ENCODE results near the gene PARD3B.
A peak's percentile ranks its signal among the peaks of the same experiment; 100 is the strongest.

Gene PARD3B

DNA sequence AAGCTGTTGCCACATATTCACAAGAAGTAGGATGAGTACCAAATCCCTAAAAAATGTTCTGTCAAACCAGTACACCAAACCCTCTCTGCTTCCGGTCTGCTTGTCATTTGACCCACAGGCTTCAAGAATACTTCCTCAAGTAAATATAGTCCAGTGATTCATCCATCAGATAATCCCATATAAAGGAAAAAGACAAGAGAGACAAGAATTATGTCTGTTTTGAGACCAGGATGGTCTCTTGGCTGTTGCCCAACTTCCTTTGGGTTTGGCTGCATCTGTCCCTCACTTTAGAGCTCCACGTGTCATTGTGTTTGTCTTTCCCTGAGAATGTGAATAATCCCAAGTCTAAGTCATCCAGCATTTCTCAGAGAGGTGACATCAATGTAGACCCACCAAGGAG, 1045.5 kb downstream of the PARD3B start:
- no peak for DNase-seq

DNA sequence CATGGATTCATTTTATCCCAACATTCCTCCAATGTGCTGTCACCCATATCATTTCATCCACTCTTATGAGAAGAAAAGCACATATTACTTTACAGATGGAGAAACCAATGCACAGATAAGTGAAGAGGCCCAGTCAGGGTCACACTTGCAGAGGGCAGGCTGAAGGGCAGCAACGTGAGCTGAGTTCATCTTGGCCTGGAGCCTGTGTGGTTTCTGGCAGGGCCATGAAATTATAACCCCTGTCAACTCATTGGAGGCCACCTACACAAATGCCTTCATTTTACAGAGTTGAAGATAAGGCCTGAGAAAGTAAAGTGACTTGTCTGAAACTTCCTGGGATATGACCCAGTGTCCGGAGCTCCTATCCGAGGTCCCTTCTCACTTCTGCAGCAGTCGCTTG, 1048.6 kb downstream of the PARD3B start:
- DNase-seq, result no peak

DNA sequence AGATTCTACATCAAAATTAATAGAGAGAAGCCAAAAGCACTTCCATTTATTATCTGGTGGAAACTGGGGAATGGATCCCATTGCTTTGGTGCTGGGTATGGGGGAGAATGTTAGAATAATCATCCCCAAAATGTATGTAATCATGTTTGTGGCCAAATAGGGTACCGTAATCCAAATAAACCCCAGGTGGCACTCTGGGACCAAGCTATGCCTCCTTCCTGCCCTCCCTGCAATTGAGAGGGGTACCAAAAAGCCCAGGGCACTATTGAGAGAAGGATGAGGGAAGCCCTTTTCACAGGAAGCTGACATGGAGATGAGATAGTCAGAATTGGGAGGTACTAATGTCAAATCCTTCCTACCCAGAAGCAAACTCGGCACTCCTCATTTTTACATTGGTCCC, 1051.3 kb downstream of the PARD3B start:
- DNase-seq, result no peak

DNA sequence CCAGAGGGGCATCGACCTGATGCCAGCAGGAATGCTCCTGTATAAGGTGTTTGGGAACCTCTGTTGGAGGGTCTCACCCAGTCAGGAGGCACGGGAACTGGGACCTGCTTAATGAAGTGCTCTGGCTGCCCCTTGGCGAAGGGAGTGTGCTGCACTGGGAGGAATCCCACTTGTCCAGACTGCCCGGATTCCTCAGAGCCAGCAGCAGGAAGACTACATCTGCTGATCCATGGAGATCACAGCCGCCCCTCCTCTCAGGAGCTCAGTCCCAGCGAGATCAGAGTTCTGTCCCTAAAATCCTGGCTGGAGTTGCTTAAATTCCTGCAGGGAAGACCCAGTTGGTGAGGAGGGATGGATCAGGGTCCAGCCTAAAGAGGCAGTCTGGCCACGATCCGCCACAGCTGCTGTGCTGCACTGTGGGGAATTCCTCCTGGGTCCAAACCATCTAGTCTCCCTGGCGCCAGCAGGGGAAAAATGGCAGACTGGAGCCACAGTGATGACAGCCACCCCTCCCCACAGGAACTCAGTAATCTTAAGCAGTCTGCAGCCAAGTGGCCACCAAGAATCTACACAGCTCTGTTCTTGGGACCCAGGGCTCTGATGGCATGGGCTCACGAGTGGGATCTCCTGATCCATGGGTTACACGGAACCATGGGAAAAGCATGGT, 1060.5 kb downstream of the PARD3B start:
- DNase-seq, result no peak

DNA sequence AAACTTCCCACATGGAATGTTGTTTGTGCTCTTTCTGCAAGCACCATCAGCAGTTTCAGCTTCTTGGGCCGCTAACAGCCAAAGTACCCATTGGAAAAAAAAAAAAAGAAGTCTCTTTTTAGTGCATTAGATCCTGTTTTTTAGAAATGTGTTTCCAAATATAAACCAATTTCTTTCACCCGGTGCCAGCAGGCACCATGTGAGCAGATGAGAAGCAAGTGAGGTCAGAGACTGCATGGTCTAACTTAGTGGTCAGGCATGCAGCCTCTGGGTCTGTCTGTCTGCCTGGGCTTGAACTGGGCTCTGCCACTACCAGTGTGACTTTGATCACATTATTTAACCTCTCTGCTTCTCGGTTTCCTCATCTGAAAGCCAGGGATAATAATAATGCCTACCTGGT, 1061.9 kb downstream of the PARD3B start:
- no peak for DNase-seq

DNA sequence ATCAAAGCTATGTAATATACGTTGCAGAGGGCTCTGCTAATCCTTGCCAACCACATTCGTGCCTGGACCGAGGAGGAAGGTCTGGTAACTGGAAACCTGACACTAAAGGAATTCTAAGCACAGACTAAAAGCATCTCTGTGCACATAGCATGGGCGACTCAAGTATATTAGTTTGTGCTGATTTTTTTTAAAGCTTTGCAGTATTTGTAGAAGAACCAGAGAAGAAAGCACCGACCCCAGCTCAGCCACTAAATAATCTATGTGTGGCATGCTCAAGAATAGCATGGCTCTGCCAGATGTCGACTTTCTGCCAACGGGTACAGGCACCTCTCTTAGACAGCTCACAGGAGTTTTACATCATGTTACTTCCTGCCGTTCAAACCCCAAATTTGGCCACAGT, 1063.8 kb downstream of the PARD3B start:
- DNase-seq, result no peak

DNA sequence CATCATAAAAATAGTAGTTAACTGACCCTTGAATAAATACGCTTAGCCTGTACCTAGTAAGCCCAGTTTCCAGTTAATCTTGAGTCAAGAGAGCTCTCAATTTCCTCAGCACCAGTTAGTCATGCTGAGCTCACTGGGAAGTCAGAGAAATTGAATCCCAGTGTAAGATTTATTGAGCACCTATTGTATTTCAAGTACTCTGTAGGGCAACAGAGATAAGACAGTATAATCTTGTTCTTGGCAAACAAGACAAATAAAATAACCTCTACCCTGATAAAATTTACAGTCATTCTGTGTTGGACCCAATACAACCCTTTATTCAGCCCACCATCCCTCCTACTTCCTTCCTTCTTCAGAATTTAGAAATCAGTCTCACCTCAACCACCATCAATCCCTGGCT, 1065.2 kb downstream of the PARD3B start:
- no peak for DNase-seq

DNA sequence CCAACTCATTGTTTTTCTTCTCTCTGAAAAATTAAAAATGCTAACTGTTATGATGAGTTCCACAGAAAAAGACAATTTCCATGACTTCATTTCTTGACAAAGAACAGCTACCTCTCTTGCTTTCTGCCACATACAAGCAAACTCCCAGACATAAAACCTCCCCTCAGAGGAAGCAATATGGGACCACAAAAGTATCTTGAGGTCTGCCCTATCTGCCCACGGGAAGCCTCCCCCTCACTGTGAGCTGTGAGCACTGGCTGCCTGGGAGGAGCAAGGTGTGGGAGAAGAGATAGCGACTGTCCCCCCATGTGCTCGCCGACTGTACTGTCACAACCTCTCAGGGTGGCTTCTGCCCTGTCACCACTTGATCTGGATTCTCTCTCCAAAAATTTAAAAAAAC, 1067.4 kb downstream of the PARD3B start:
- DNase-seq, result peak; percentile 7

DNA sequence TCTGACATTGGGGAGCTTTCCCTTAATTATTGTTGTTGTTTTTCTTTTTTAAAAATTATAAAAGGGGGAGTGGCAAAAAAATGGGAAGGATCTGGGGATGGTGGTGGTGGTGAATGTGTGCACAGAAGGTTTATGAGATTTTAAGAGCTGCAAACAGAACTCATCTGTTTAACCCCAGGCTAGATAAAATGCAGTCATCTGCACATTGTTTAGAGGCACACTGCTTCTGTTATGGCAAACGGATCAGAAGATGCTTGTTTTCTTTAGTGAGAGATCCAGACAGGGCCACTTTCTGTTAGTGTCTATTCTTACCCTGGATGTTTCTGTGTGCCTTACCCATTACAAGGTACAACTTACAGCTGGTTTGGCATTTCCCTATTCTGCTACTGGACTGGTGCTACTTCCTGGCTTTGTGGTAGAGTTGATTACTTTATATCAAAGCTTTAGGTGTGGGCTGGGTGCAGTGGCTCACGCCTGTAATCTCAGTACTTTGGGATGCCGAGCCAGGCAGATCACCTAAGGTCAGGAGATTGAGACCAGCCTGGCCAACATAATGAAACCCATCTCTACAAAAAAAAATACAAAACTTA, 1068.8 kb downstream of the PARD3B start:
- no peak for DNase-seq

DNA sequence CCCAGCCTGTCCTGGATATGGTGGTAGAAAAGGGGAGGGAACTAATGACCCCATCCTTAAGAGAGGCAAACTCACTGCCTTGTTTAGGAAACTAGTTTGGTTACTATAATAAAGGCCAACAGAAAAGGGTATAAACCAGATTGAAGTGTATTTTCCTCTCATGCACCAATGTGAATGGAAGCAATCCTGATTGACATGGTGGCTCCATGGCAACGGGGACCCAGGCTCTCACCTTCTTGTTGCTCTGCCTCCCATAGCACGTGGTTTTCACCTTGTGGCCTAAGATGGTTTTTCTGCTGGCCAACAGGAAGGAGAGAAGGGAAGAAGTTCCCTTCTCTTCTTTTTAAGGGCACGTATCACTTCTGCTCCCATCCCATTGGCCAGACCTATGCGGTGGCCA, 1069.7 kb downstream of the PARD3B start:
- DNase-seq, result no peak

DNA sequence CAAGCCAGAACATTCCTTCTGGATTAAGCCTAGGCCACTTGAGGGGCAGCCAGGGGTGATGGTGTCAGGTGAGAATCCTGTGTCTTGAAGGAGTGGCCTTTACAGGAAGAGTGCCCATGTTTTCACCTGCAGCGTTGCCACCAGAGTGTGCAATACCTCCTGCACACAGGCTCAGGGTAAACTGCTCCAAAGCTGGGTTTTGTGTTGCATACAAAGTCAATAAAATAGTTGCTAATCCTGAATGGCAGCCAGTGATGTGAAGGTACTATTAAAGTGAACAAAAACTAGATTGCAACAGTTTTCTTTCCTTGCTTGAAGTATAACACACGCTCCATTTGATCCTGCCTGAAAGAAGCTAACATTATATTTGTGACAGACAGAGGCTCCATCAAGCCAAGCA, 1072.6 kb downstream of the PARD3B start:
- no peak for DNase-seq

DNA sequence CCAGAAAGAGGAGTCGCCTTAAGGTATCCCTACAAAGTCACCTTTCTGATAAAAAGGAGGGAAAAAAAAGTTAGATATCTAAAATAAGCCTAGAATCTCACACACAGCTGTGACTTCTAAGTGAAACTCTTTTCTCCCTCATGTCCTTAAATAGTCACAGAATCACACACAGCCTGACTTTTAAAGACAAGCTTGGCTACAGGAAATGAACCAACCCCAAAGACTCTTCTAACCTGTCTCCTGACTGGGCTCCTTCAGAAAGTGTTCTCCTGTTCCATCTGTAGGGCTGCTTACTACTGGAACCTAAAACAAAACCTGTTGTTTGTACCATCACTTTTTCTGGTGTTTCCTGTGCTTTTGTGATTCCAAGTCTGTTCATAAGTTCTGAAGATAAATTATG, 1074.3 kb downstream of the PARD3B start:
- DNase-seq, result no peak

DNA sequence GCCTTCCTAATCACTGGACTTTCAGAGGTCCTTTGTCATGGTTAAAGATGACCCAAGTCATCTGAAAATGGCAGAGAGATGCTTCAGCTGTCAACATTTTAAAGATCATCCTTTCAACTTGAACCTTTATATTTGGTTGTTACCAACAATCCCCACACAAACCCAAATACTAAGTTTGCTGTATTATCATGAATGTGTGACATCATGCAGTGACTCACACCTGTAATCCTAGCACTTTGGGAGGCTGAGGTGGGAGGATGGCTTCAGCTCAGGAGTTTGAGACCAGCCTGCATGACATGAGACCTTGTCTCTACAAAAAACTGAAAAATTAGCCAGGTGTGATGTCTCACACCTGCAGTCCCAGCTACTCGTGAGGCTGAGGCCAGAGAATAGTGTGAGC, 1081.8 kb downstream of the PARD3B start:
- DNase-seq, result no peak

DNA sequence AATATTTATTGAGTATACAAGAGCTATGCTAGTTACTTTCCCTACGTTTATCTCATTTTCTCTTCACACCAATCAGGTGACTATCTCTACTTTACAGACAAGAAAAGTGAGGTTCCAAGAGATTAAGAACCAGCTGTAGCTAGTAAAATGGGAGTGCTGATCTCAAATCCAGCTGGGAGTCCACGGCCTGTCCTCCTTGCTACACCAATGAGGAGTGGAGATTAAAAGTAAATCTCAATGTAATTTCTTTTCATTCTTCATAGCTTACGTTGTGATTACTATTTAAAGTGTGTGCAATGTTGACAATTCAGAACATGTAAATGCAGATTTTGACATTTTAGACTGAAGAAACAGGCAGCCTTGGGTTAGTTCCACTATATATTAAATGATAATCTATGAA, 1083.1 kb downstream of the PARD3B start:
- no peak for DNase-seq

DNA sequence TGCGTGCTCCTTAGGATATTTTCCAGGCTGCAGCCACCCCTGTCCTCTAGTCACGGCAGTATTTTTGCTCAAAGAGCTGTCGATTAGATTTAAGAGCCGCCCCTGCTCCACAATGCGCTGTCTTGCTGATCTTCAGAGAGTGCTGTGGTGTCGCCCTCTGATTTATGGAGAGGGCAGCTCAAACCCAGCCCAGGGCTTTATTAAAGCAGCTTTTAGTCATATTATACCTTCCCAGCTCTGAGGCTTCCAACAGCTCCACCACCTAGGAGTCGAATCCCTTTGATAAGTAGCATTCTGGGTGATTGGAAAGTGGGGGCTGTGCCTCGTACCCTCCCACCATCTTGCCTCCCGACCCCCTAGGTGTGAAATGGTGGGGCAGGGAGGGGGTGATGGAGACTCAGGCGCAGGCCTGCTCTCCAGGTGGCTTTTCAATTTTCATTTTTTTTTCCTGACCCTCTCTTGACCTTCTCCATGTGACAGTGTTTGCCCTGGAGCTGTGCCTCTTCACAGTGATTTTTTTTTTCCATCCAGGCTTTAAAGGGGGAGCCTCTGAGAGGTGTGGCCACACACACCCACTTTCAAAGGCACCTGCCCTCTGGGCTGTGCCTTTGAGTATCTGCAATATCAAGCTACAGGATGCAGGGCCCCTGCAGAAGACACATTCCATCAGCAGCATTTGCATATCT, 1084.0 kb downstream of the PARD3B start:
- no peak for DNase-seq

DNA sequence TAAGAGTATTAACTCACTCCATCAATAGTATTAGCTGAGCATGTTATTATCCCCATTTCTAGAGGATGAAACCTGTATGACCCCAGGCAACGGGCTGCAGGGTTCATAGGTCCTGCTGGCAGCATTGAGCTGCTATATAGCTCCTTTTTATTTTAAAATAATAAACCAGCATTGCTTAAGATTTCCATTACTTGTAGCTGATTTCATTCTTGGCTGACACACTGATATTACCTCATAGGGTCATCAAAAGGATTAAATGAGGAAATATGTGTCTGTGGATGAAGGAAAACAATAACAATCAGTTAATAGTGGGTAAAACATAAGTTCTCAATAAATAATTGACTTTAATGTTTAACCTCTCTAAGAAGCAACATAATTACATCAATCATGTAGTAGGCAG, 1088.7 kb downstream of the PARD3B start:
- DNase-seq, result no peak

DNA sequence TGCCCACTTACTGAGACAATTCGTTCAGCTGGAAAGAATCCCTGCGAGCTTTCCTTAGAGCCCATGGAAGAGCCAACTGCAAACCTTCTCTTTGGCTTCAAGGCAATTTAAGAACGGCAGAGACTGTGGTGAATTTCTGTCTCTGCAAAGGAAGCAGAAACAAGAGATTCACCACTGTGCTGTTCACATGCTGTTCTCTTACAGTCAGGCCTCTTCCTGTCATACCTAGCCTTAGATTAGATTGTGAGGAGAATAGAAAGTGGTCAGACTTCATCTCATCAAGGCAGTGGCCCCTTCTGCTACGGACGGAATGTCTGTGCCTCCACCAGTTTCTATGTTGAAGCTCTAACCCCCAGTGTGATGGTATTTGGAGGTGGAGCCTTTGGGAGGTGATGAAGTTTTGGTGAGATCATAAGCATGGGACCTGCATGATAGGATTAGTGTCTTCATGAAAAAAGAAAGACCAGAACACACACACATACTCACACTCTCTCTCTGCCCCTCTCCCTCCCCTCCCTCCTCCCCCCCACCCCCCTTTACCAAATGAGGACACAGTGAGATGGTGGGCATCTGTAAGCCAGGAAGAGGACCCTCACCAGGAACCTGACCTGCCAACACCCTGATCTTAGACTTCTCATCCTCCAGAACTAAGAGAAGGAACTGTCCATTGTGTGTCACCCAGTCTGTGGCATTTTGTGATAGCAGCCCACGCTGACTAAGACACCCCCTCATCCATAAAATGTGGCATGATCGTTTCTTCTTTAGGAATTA, 1091.5 kb downstream of the PARD3B start:
- DNase-seq, result no peak

DNA sequence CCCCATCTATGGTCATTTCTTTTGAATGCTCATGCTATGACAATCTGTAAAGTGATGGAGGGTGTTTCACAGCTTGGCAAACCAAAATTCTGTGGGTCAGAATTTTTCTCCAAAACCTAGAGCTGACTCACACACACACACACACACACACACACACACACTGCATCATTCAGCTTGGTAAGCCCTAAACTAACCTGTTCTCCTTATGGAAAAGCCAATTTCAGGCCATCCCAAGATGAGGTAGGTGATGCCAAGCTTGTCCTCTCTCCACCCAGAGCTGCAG, 1092.0 kb downstream of the PARD3B start:
- DNase-seq, result no peak

DNA sequence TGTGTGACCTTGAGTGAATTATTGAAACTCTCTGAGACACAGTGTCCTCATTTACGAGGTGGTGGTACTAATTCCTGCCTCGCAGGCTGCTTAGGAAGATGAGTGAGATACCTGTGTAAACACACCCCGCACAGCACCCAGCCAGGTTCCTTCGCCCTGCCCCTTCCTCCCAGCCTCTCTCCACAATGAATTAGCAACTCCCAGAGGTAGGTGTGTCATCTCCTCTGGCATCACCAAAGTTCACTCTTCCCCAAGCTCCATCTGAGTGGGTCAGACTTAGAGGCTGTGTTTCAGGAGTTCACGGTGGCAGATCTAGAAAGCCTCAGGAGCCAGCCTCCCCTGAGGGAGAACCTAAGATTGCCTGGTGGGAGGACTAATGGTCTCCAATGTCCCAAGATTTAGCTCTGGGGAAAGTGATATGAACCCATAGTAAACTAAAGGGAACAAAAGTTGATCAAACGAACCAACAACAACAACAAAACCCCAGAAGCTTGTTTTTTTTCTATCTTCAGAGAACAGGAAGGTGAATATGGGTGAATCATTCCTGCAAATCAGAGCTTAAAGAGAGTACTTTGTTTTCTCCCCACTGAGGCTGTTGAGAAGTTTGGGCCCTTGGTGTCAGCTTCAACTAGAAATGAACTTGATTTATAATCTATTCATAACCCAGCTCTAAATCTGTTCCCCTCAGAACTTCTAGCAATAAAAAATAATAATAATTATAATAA, 1092.7 kb downstream of the PARD3B start:
- DNase-seq, result no peak

DNA sequence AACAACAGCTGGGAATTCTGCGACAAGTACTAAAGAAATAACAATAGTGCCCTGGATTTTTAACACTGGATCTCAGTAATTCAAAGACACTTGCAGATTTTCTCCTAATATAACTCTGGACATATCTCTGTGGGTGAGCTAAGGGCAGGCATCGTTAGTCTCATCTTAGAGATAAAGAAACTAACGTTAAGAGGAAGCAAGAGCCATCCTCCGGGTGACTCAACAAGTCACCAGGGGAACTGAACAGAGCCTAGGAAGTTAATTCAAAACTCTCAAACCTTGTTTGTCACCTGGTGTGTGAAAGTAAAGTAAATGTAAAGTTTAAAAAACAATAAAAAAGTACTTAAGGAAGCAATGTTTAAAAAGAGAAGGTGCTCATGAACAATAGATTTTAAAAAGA, 1095.4 kb downstream of the PARD3B start:
- DNase-seq, result no peak

DNA sequence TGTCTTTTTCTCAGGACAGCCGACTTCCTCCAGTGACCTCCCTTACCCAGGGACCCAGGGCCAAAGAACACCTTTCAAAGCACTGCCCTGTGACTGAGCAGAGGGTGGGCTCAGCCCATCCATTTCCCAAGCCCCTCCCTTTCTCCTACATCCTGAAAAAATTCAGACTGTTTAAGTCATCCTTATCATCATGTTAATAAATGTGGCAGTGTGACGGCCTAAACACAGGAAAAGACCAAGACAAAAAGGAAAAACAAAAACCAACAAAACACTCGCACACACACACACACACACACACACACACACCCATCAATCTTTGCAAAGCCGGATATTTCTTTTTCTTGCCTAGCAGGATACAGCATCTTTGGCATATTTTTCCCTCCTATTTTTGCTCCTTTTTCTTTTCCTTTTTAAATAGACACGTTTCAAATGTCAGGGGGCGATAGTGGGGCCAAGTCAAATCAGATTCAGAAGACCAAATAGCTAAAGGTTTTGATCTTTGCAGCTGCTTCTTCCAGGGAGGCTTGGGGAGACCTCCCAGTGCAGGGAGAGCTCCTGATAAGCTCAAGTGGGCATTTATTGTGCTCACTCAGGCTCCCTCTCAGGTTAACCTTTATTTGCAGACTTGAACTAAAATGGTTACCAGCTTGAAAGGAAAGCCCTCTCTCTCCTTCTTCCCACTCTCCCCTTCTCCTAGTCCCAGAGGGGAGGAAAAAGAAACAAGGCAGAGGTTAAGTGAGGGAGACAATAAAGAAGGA, 1097.5 kb downstream of the PARD3B start:
- DNase-seq, result no peak

DNA sequence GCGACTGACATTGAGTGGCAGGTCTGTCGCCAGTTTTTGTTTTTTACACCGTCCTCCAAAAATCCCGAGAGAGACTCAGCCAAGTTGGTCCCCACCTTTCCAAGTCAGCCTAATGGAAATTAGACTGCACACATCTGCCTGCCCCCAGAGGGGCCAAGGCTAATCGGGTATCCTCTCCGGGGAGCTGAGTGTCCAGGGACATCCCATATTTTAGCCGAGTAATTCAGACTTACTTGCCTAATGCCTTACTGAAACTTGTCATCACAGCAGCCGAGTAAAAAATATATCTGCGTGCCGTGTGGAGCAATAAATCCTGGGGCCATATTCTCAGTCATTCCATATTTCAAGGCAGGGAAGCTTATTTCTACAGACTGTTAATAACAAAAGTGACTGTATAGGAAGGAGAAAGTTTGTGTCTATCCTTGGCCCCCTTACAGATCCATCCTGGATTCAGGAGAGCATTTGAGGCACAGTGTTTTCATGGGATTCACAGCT, 1098.2 kb downstream of the PARD3B start:
- no peak for DNase-seq
